GM12873 (cell line): ENCODE results near the gene PNMA8B.

Experiments
- CTCF ChIP-seq: IDR thresholded peaks from 2 replicates; pipeline ENCODE4 v1.5.1; 2012; ENCODE audit warnings: low read depth, mild to moderate bottlenecking, moderate library complexity, low read length, control low read depth; ENCODE audit not compliant: insufficient read depth; ENCODE audit errors: missing control alignments

PNMA8B gene

GRCh38 chr19:46480415-46480814 is 15.3 kb downstream of the PNMA8B start:
- TF ChIP-seq CTCF = no peak

GRCh38 chr19:46478356-46478986 is 17.2 kb downstream of the PNMA8B start:
- TF ChIP-seq CTCF = no peak

- no peak for TF ChIP-seq CTCF
Observed at GRCh38 chr19:46475986-46476385, 19.7 kb downstream of the PNMA8B start.

DNA sequence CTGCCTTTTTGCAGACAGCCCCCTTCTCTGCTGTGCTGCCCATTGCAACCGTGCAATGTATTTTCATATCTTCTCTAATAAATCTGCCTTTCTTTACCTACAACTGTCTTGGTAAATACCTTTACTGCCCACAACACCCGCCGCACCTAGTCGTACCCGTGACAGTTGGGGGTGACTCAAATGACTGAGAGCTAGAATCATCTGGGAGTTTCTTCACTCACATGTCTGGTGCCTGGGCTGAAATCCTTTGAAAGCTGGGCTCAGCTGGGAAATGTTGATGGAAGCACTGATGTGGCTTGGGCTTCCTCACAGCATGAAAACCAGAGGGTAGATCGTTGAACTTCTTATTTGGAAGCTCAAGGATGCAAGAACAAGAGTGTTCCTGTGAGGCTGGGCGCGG is 21.5 kb downstream of the PNMA8B start:
- no peak for TF ChIP-seq CTCF

- no peak for TF ChIP-seq CTCF
Observed at GRCh38 chr19:46472592-46472991, 23.1 kb downstream of the PNMA8B start.

DNA sequence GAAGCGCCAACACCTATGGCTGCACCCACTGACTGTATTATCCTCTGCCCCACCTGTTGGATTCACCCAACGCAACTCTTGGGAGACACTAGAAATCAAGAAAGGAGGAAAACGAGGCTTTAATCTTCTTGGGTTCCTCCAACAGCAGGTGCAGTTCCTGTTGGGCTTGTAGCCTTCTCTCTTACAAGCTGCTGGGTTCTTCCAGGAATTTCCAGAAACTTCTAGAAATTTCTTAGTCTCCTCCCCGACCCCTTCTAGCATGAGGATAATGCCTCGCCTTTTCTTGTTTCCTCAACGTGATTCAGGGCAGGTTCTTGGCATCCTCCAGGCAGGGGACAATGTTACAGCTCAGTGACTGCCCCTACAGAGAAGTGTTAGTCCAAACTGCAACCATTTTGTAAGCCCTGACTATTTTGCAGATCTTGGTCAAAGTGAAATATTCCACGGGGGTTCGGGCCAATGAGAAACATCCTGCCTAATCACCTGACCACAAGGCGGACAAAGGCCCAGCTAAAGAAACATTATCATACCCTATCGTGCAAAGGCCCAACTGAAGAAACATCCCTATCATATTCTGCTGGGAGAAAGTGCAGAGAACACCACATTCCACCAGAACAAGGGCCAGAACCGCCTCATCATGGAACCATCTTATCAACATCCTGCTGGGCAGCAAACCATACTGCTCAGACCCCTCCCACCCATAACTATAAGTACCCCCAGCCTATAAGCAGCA is 23.7 kb downstream of the PNMA8B start:
- TF ChIP-seq CTCF = no peak

DNA sequence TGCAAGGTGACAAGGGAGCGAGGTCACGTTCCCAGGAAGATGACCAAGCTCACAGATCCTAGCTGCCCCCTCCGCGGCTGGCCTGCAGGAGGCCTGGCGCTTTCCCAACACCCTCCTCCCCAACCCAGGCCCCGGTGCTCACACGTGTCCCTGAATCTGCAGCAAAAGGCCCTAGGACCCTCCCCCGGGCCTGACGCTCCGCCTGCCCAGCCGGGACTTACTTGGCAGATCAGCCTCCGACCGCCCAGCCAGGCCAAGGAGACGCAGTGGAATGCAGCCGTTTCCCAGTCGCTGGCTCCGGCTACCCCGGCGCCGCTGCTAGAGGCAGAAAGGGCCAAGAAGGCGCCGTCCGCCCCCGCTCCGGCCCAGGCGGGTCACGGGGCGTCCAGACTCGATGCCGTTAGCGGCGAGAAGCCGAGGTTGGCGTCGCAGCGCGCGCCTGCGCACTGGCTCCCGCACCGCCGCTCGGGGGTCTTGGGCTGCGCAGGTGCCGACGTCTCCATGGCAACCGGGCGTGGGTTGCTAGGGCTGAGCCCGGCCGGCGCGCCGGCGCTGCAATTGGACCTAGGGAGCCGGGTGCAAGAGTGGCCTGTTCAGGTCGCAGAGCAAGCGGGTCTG is 24.4 kb downstream of the PNMA8B start, which contains the start of gene PNMA8A:
TSS of gene PNMA8A (minus strand) at position 448 of the 618 bp plus-strand sequence. CDS start 528 bp downstream, outside the sequence.
- no peak for TF ChIP-seq CTCF
